HCT116 (cell line): Measurements from ENCODE around the gene RET. TPM values are rescaled to one million over a fixed set of nuclear protein-coding genes. Genes with fewer than 3 reads are reported as not detected.

Experiments
- ATAC-seq: fragments of 200-7000 bp; cut with Tn5 transposase; 2 replicates; pipeline ENCODE4 v1.9.1; 2020; ENCODE audit warnings: mild to moderate bottlenecking, moderate library complexity
- BruUV-seq: library from RNA; stranded (reverse); fragments of 400-500 nt; replicated peaks from 2 replicates; lab custom pipeline; 2021; lab: Mats Ljungman, UMichigan
- CTCF ChIA-PET: fragments of 300-600 bp; sonication (Branson Sonifier 250); formaldehyde crosslinking; loops from one replicate; lab custom pipeline; 2021; ENCODE audit warnings: antibody characterized with exemption; lab: Charles Lee
- POLR2A ChIA-PET: fragments of 300-600, 350-600 bp; sonication (Branson Sonifier 250); formaldehyde crosslinking; loops from one replicate; lab custom pipeline; 2021; ENCODE audit warnings: antibody characterized with exemption; lab: Charles Lee
- RAD21 ChIA-PET, 2 experiments: fragments of 300-600 bp; sonication (Branson Sonifier 250); formaldehyde crosslinking; loops; one replicate each; lab custom pipeline; 2023; ENCODE audit warnings: low total read pairs in 2 of 2; ENCODE audit not compliant: uncharacterized antibody in 2 of 2, unreplicated experiment in 2 of 2, low non-redundant PET in 1 of 2; lab: Charles Lee
- DNase-seq: peaks from one replicate; pipeline ENCODE4 v3.0.0-alpha.2; 2010; ENCODE audit warnings: low read depth, low spot score
- H2AFZ ChIP-seq: fragments of 200-600 bp; shearing (Covaris generic), sonication (generic); 2 replicates; pipeline ENCODE4 v1.6.1; 2017; ENCODE audit warnings: low read depth, mixed run types, mixed read lengths, antibody characterized with exemption, low read length; ENCODE audit not compliant: poor library complexity, severe bottlenecking
- H3K27ac ChIP-seq: 2 replicates; pipeline ENCODE4 v1.5.1; 2012; ENCODE audit warnings: low read depth, low read length
- H3K27me3 ChIP-seq: fragments of 200-600 bp; sonication (generic); 2 replicates; pipeline ENCODE4 v1.6.1; 2016; ENCODE audit warnings: mixed run types, low read length, mixed read lengths; ENCODE audit not compliant: insufficient read depth
- H3K36me3 ChIP-seq, 2 experiments: fragments of 200-500 bp in 1 of 2; fragments of 200-600 bp in 1 of 2; sonication (Bioruptor generic) in 1 of 2; sonication (generic) in 1 of 2; 2 replicates each; pipeline versions ENCODE4 v1.5.1 to v1.6.1; 2014 to 2016; ENCODE audit warnings: low read length in 2 of 2, inconsistent platforms in 1 of 2, mixed read lengths in 1 of 2, mixed run types in 1 of 2; ENCODE audit not compliant: insufficient read depth in 2 of 2, control insufficient read depth in 1 of 2
- H3K4me1 ChIP-seq, 2 experiments: fragments of 200-600 bp in 1 of 2; sonication (generic) in 1 of 2; 2 replicates each; pipeline versions ENCODE4 v1.5.1 to v1.6.1; 2012 to 2017; ENCODE audit warnings: low read length in 2 of 2, inconsistent platforms in 1 of 2, mild to moderate bottlenecking in 1 of 2, mixed read lengths in 1 of 2, mixed run types in 1 of 2, moderate library complexity in 1 of 2; ENCODE audit not compliant: insufficient read depth in 2 of 2, control insufficient read depth in 1 of 2
- H3K4me2 ChIP-seq: fragments of 200-600 bp; sonication (generic); 2 replicates; pipeline ENCODE4 v1.6.1; 2017; ENCODE audit warnings: mixed run types, low read length, mixed read lengths
- H3K4me3 ChIP-seq, 2 experiments: fragments of 200-600 bp in 1 of 2; sonication (generic) in 1 of 2; replicated peaks in 1 of 2; 2 replicates each; pipeline ENCODE4 v1.5.1; 2011 to 2016; ENCODE audit warnings: low read length in 2 of 2, control low read depth in 1 of 2, low read depth in 1 of 2, mild to moderate bottlenecking in 1 of 2, mixed read lengths in 1 of 2, mixed run types in 1 of 2
- H3K79me2 ChIP-seq: fragments of 200-600 bp; sonication (generic); 2 replicates; pipeline ENCODE4 v1.6.1; 2017; ENCODE audit warnings: mild to moderate bottlenecking, mixed run types, low read length, moderate library complexity, mixed read lengths; ENCODE audit not compliant: insufficient read depth
- H3K9ac ChIP-seq: fragments of 200-600 bp; sonication (generic); 2 replicates; pipeline ENCODE4 v1.6.1; 2016; ENCODE audit warnings: low read length, mixed read lengths
- H3K9me2 ChIP-seq: fragments of 200-600 bp; sonication (generic), shearing (Covaris generic); 2 replicates; pipeline ENCODE4 v1.6.1; 2017; ENCODE audit warnings: mixed run types, mild to moderate bottlenecking, moderate library complexity; ENCODE audit not compliant: insufficient read depth
- H3K9me3 ChIP-seq, 2 experiments: fragments of 200-500 bp in 1 of 2; fragments of 200-600 bp in 1 of 2; sonication (Bioruptor generic) in 1 of 2; sonication (generic) in 1 of 2; 2 replicates each; pipeline ENCODE4 v1.6.1; 2014 to 2017; ENCODE audit warnings: low read length in 2 of 2, mixed read lengths in 2 of 2, inconsistent platforms in 1 of 2, low read depth in 1 of 2, mild to moderate bottlenecking in 1 of 2, mixed run types in 1 of 2, moderate library complexity in 1 of 2; ENCODE audit not compliant: control insufficient read depth in 1 of 2, insufficient read depth in 1 of 2
- H4K20me1 ChIP-seq: fragments of 200-600 bp; sonication (generic), shearing (Covaris generic); 2 replicates; pipeline ENCODE4 v1.6.1; 2017; ENCODE audit warnings: mixed run types, mild to moderate bottlenecking, moderate library complexity; ENCODE audit not compliant: insufficient read depth
- EGR1 ChIP-seq: IDR thresholded peaks from 2 replicates; pipeline ENCODE4 v1.6.1; 2012; ENCODE audit warnings: low read depth
- ELF1 ChIP-seq: IDR thresholded peaks from 2 replicates; pipeline ENCODE4 v1.6.1; 2012; ENCODE audit warnings: low read depth, borderline replicate concordance
- FOSL1 ChIP-seq: IDR thresholded peaks from 2 replicates; pipeline ENCODE4 v1.6.1; 2012; ENCODE audit warnings: low read depth
- POLR2A ChIP-seq: IDR thresholded peaks from 2 replicates; pipeline ENCODE4 v1.7.0; 2011; ENCODE audit warnings: borderline replicate concordance; ENCODE audit not compliant: insufficient read depth, insufficient read length; ENCODE audit errors: extremely low read depth
- POLR2AphosphoS5 ChIP-seq: IDR thresholded peaks from 2 replicates; pipeline ENCODE4 v1.6.1; 2011; ENCODE audit warnings: mild to moderate bottlenecking, low read depth, low read length, moderate library complexity
- SIN3A ChIP-seq: IDR thresholded peaks from 2 replicates; pipeline ENCODE4 v1.6.1; 2012; ENCODE audit warnings: low read depth
- SRF ChIP-seq: IDR thresholded peaks from 2 replicates; pipeline ENCODE4 v1.6.1; 2012; ENCODE audit warnings: low read depth
- YY1 ChIP-seq: IDR thresholded peaks from 2 replicates; pipeline ENCODE4 v1.6.1; 2011; ENCODE audit warnings: low read length, low read depth, moderate library complexity, mild to moderate bottlenecking; ENCODE audit not compliant: insufficient replicate concordance; ENCODE audit errors: extremely low read depth
- ZFX ChIP-seq: fragments of 450-650 bp; IDR thresholded peaks from 2 replicates; pipeline ENCODE4 v1.6.1; 2017
- intact Hi-C: fragments of 100-400 bp; cut with micrococcal nuclease; formaldehyde crosslinking; loops from 2 replicates; pipeline ENCODE4 v1.10.0; 2022
- total RNA-seq: library from RNA; stranded (reverse); gene quantifications from one replicate; pipeline ENCODE4 v1.2.1, GENCODE V29; 2021; ENCODE audit not compliant: unreplicated experiment
- TF ChIP-seq, protein P1 (sequence below): IDR thresholded peaks from 2 replicates; pipeline ENCODE4 v1.6.1; 2012
- TF ChIP-seq, protein P2 (sequence below): IDR thresholded peaks from 2 replicates; pipeline ENCODE4 v1.6.1; 2012; ENCODE audit warnings: low read depth

Gene RET
- total RNA-seq, 1 experiment from 2014 or later: 5.9 TPM

DNA sequence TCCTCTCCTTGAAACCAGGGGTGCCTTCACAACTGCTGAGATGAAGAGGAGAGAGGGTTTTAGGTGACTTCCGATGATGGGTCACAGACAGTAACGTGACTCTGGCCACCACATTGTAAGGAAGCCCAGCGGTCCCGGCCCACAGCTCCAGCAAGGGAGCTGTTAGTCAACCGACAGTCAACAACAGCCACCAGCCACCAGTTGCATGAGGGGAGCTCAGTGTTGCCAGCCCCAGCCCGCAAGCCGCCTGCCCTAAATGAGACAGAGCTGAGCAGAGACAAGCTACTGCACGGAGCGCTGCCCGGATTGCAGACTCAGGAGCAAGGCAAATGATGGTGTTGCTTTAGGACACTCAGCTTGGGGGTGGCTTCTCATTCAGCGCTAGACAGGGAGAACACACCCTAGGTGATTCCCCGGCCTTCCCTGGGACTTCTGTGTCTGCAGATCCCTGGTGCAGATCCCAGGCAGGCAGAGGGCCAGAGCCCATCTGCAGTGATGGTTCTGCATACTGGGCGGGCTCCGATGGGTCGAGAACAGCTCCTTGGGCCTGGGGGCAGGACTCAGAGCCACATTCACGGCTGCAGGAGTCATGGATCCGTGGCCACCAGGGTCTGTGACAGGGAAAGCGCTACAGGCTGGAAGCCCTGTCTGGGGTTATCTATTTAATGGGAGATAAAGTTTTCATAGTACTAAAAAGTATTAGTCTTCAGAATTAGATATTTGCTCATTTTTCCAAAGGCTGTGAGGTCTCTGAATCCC is 14.3 kb upstream of the RET start:
- BruUV-seq: no TSS peak
- no peak for DNase-seq
- Histone ChIP-seq H3K9ac (no peak overlapping the region), H4K20me1 (no peaks in the 10 kb centered on the region), H3K36me3 (no peaks in the 10 kb centered on the region), H3K4me3 (no peak overlapping the region), H3K9me2 (no peaks in the 10 kb centered on the region), H3K79me2 (no peaks in the 10 kb centered on the region), H2AFZ (no peak overlapping the region), H3K4me1 (no peaks in the 10 kb centered on the region), H3K27me3 (no peaks in the 10 kb centered on the region)
- POLR2A ChIA-PET: no interaction called here
- no peak for TF ChIP-seq SRF
- no peak for TF ChIP-seq POLR2A
- TF ChIP-seq, protein P1, sequence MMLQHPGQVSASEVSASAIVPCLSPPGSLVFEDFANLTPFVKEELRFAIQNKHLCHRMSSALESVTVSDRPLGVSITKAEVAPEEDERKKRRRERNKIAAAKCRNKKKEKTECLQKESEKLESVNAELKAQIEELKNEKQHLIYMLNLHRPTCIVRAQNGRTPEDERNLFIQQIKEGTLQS: no peak
- TF ChIP-seq ZFX: no peak
- no peak for TF ChIP-seq SIN3A
- TF ChIP-seq FOSL1: no peak
- TF ChIP-seq, protein P2, sequence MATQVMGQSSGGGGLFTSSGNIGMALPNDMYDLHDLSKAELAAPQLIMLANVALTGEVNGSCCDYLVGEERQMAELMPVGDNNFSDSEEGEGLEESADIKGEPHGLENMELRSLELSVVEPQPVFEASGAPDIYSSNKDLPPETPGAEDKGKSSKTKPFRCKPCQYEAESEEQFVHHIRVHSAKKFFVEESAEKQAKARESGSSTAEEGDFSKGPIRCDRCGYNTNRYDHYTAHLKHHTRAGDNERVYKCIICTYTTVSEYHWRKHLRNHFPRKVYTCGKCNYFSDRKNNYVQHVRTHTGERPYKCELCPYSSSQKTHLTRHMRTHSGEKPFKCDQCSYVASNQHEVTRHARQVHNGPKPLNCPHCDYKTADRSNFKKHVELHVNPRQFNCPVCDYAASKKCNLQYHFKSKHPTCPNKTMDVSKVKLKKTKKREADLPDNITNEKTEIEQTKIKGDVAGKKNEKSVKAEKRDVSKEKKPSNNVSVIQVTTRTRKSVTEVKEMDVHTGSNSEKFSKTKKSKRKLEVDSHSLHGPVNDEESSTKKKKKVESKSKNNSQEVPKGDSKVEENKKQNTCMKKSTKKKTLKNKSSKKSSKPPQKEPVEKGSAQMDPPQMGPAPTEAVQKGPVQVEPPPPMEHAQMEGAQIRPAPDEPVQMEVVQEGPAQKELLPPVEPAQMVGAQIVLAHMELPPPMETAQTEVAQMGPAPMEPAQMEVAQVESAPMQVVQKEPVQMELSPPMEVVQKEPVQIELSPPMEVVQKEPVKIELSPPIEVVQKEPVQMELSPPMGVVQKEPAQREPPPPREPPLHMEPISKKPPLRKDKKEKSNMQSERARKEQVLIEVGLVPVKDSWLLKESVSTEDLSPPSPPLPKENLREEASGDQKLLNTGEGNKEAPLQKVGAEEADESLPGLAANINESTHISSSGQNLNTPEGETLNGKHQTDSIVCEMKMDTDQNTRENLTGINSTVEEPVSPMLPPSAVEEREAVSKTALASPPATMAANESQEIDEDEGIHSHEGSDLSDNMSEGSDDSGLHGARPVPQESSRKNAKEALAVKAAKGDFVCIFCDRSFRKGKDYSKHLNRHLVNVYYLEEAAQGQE: no peak
- TF ChIP-seq EGR1: no peak
- TF ChIP-seq POLR2AphosphoS5: no peak
- TF ChIP-seq ELF1: no peak
- TF ChIP-seq YY1: no peak
- TF ChIP-seq, all 23 proteins: peak for 0
- ATAC-seq: no peak
- no peak overlapping the region for H3K27ac ChIP-seq
- intact Hi-C loops: no loop called here
- no peak overlapping the region for H3K4me2 ChIP-seq
- ChIA-PET CTCF (no interaction called here), RAD21 (no interaction called here)
- no peaks in the 10 kb centered on the region for H3K9me3 ChIP-seq
